ENCODE results near the gene ADAMTS12. TPM values are rescaled to one million over a fixed set of nuclear protein-coding genes. Genes with fewer than 3 reads are reported as not detected.

Gene ADAMTS12, protein sequence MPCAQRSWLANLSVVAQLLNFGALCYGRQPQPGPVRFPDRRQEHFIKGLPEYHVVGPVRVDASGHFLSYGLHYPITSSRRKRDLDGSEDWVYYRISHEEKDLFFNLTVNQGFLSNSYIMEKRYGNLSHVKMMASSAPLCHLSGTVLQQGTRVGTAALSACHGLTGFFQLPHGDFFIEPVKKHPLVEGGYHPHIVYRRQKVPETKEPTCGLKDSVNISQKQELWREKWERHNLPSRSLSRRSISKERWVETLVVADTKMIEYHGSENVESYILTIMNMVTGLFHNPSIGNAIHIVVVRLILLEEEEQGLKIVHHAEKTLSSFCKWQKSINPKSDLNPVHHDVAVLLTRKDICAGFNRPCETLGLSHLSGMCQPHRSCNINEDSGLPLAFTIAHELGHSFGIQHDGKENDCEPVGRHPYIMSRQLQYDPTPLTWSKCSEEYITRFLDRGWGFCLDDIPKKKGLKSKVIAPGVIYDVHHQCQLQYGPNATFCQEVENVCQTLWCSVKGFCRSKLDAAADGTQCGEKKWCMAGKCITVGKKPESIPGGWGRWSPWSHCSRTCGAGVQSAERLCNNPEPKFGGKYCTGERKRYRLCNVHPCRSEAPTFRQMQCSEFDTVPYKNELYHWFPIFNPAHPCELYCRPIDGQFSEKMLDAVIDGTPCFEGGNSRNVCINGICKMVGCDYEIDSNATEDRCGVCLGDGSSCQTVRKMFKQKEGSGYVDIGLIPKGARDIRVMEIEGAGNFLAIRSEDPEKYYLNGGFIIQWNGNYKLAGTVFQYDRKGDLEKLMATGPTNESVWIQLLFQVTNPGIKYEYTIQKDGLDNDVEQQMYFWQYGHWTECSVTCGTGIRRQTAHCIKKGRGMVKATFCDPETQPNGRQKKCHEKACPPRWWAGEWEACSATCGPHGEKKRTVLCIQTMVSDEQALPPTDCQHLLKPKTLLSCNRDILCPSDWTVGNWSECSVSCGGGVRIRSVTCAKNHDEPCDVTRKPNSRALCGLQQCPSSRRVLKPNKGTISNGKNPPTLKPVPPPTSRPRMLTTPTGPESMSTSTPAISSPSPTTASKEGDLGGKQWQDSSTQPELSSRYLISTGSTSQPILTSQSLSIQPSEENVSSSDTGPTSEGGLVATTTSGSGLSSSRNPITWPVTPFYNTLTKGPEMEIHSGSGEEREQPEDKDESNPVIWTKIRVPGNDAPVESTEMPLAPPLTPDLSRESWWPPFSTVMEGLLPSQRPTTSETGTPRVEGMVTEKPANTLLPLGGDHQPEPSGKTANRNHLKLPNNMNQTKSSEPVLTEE (N-terminal part only)
- total RNA-seq, result 0.65 and 3.2 TPM in 2 replicates

- DNase-seq (ENCODE audit: low read depth in 2 of 2), result peak in 1 of 2 donors; percentile 6
These were observed at the start of gene ADAMTS12 for GRCh38 chr5:33891788-33892619. Gene ADAMTS12, minus strand, starts transcription at chr5:33891990. Its CDS starts 134 bp downstream, at chr5:33891856.

DNA sequence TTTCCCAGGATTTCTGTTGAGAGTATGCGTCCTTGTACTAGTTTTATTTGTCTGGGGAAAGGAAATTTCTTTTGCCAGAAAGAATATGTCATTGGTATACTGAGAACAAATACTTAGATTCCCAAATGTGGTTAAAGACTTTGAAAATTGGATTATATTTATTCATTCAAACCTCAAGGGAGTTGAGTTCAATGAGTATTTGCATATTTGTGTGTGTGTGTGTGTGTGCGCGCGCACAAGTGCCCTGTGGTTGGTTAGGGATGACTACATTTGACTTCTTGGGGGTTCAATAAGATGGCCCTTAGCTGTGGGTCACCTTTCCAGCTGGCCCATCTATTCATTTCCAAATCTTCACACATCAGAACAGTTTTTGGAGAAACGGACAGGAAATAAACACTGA, 49.3 kb upstream of the ADAMTS12 start:
- no peak for DNase-seq (ENCODE audit: low read depth in 2 of 2)

DNA sequence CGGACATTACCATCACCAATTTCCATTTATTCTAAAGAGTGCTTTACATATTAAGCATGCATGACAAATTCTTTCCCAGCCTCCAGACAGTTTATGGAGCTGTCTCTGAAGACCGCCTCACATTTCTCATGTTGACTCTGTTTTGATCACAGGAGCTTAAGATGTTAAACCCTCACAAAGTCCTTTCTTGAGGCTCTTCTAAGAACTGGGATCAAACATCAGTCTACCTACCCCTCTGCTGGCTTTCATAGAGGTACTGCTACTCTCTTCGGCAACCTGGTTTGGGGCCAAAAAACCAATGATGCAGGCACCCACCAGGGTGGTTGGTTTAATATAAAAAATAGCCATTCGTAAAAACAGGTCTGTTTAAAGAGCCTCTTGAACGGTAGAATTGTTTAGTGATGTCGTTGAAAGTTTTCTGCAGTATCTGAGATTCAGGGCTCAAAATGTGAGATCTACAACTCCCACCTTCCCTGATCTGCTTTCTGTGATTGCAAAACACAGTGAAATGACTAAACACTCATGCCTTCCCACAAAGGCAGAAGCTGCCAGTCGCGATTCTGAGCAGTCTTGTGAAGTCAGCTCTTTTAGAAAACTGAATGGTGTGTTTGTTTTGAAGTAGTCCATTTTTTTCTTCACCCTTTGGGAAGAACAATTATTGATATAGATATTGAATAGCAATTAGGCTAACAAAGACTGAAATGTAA, 47.9 kb upstream of the ADAMTS12 start:
- no peak for DNase-seq (ENCODE audit: low read depth in 2 of 2)

- no peak for DNase-seq (ENCODE audit: low read depth in 2 of 2)
These were observed 47.1 kb upstream of the ADAMTS12 start for GRCh38 chr5:33938881-33939280.

- no peak for DNase-seq (ENCODE audit: low read depth in 2 of 2)
These were observed 46.7 kb upstream of the ADAMTS12 start for GRCh38 chr5:33938507-33938796.

DNA sequence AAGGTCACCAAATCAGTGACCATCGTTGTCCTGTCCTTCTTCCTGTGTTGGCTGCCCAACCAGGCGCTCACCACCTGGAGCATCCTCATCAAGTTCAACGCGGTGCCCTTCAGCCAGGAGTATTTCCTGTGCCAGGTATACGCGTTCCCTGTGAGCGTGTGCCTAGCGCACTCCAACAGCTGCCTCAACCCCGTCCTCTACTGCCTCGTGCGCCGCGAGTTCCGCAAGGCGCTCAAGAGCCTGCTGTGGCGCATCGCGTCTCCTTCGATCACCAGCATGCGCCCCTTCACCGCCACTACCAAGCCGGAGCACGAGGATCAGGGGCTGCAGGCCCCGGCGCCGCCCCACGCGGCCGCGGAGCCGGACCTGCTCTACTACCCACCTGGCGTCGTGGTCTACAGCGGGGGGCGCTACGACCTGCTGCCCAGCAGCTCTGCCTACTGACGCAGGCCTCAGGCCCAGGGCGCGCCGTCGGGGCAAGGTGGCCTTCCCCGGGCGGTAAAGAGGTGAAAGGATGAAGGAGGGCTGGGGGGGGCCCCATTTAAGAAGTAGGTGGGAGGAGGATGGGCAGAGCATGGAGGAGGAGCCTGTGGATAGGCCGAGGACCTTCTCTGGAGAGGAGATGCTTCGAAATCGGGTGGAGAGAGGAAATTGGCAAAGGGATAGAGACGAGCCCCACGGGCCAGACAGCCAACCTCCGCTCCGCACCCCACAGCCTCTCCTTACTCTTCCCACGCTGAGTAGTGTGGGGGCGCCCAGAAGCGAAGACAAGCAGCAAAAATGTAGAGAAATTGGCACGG, 46.1 kb upstream of the ADAMTS12 start:
- no peak for DNase-seq (ENCODE audit: low read depth in 2 of 2)

DNA sequence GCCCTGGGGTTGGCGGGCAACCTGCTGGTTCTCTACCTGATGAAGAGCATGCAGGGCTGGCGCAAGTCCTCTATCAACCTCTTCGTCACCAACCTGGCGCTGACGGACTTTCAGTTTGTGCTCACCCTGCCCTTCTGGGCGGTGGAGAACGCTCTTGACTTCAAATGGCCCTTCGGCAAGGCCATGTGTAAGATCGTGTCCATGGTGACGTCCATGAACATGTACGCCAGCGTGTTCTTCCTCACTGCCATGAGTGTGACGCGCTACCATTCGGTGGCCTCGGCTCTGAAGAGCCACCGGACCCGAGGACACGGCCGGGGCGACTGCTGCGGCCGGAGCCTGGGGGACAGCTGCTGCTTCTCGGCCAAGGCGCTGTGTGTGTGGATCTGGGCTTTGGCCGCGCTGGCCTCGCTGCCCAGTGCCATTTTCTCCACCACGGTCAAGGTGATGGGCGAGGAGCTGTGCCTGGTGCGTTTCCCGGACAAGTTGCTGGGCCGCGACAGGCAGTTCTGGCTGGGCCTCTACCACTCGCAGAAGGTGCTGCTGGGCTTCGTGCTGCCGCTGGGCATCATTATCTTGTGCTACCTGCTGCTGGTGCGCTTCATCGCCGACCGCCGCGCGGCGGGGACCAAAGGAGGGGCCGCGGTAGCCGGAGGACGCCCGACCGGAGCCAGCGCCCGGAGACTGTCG, 45.4 kb upstream of the ADAMTS12 start:
- no peak for DNase-seq (ENCODE audit: low read depth in 2 of 2)

- peak in 1 of 2 donors; percentile 11 for DNase-seq (ENCODE audit: low read depth in 2 of 2)
These were observed 44.7 kb upstream of the ADAMTS12 start, which contains the start of gene RXFP3 for GRCh38 chr5:33936381-33937016. Gene RXFP3, plus strand, starts transcription at chr5:33936386. Its CDS starts 355 bp downstream, at chr5:33936741.

DNA sequence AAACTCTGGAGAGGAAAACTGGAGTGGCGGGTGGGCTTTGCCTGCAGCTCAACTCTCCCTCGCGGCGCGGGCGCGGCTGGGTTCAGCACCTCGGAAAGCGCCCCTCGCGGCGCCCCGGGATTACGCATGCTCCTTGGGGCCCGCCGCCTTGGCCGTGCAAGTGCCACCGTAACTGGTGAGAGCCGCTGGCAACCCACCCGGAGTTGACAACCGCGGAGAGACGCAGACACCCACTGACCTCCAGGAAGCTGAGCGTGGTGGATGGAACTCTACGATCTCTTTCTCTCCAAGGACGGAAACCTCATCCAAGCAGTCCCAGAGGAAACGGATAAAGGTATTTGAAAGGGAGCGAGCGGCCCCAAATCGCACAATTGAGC, 44.2 kb upstream of the ADAMTS12 start:
- peak; percentile 40 to 69 for DNase-seq (ENCODE audit: low read depth in 2 of 2)

- DNase-seq (ENCODE audit: low read depth in 2 of 2), result peak in 1 of 2 donors; percentile 10
These were observed 42.4 kb upstream of the ADAMTS12 start for GRCh38 chr5:33934176-33934575.

GRCh38 chr5:33933723-33934169, 42.0 kb upstream of the ADAMTS12 start:
- no peak for DNase-seq (ENCODE audit: low read depth in 2 of 2)

- no peak for DNase-seq (ENCODE audit: low read depth in 2 of 2)
These were observed 39.3 kb upstream of the ADAMTS12 start for GRCh38 chr5:33931136-33931535.

DNA sequence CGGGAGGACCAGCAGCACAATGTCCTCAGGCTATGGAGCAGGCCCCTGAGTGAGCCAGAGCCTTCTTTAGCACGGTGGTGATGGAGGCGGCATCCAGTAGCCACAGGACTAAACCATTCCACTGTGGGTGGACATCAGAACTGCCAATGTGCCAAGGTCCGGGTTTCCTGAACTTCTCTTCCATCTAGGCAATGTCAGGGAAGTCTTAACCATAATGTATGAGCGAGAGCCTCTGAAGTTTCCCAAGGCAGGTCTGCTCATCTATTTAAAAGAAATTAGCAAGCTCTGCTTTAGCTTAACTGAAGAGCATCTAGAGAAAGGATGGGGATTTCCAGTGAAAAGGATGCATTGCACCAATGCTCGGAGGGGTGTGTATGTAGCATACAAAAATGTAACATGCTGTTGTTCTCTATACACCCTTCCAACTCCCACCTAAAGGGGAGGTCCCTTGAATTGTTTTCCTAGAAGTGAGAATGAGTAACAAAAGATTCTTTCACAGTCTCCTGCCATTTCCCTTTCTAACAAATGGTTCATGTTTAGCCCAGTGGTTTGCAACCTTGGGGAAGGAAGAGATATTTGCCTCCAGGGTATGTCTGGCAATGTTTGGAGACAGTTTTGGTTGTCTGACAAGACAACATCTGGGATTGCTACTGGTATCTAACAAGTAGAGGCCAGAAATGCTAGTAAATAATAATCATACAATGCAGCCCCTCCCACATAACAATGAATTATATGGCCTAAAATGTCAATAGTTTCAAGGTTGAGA, 38.3 kb upstream of the ADAMTS12 start:
- no peak for DNase-seq (ENCODE audit: low read depth in 2 of 2)

DNA sequence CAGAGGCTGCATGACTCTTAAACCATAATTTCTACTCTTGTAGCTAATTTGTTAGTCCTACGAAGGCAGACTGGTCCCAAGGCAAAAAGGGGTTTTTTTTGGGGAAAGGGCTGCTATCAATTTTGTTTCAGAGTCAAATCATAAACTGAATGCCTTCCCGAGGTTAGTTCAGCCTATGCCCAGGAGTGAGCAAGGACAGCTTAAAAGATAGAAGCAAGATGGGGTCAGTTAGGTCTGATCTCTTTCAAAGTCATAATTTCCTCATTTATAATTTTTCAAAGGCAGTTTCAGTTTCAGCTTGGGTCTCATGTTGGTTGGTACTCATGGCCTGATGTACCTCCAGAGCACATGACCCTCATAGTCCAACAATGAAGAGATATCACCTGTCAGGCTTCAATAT, 36.5 kb upstream of the ADAMTS12 start:
- DNase-seq (ENCODE audit: low read depth in 2 of 2), result no peak

DNA sequence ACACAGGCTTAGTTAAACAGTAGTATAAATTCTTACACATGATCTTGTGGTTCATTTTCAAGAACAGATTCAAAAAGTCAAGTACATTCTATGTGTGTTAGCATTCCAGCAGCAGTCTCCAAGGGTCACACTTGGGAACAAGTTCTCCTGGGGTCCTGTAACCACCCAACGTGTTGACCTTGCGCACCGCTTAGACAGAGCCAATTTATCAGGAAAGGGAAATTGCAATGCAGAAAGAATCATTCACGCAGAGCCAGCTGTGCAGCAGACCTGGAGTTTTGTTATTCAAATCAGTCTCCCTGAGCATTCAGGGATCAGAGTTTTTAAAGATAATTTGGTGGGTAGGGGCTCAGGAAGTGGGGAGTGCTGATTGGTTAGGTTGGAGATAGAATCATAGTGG, 35.9 kb upstream of the ADAMTS12 start:
- no peak for DNase-seq (ENCODE audit: low read depth in 2 of 2)

GRCh38 chr5:33925278-33925677, 33.5 kb upstream of the ADAMTS12 start:
- no peak for DNase-seq (ENCODE audit: low read depth in 2 of 2)

DNA sequence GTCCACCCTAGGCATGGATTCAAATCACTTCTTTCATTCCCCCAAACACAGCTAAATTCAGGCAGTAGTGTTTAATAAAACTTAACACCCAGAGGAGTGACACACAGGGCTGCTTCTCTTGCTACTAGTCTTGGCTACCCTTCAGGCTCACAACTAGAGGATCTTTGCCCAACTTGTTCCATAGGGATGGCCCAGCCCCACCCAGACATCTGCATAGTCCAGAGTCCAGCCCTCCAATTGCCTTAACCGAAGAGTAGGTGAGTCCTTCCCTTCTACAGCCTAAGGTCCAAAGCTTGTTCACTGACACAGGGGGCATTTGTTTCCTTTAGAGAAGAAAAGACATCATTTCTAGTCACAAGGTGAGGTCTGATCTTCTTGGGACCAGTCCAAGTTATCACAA, 29.2 kb upstream of the ADAMTS12 start:
- DNase-seq (ENCODE audit: low read depth in 2 of 2), result no peak

Measured in lung microvascular endothelial cell (primary cell).